Rectal smooth muscle tissue (tissue), 1 donor: ENCODE results near the gene MRPL16.

Source experiments
- H3K27ac ChIP-seq: one replicate; pipeline ENCODE4 v1.7.0; 2013; ENCODE audit warnings: low read depth, low read length, inconsistent platforms
- H3K27me3 ChIP-seq: one replicate; pipeline ENCODE4 v1.7.0; 2013; ENCODE audit warnings: low read length; ENCODE audit not compliant: control insufficient read depth, insufficient read depth
- H3K36me3 ChIP-seq: one replicate; pipeline ENCODE4 v1.7.0; 2013; ENCODE audit warnings: low read length; ENCODE audit not compliant: control insufficient read depth, insufficient read depth
- H3K4me1 ChIP-seq: one replicate; pipeline ENCODE4 v1.7.0; 2013; ENCODE audit warnings: low read length; ENCODE audit not compliant: control insufficient read depth, insufficient read depth
- H3K4me3 ChIP-seq: one replicate; pipeline ENCODE4 v1.7.0; 2013; ENCODE audit warnings: low read length
- H3K9ac ChIP-seq: one replicate; pipeline ENCODE4 v1.7.0; 2013; ENCODE audit warnings: low read length

The MRPL16 gene

DNA sequence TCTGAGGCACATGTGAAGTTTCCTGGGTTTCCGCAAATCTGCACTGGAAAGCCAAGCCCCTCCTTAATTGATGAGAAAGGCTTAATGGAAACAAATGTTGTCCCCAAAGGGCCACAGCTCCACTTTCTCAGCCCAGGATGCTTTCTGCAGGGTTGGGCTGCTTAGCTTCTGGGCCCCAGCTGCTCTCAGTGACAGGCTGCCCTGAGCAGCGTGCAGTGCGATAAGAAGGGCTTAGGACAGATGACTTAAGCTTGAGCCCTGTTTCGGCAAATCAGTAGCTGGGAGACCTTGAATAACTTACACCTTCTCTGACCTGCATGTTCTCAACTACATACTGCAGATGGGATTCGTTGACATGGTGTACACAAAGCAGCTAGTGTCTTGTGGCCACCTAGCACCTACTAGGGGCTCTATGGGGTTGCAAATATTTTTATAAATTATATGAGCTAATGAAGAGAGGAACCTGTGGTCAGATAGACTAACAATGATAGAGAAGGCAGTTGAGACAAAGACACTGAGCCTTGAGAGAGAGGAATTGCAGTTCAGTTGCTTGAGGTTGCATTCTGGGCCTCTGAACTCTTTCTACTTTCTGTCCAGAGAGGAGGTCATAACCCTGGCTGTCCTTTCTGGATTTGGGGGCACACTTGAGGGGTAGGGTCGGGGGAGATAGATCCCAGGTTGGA lies 43.9 kb downstream of the MRPL16 start:
- H3K9ac ChIP-seq, result no peak overlapping the region
- H3K36me3 ChIP-seq, result no peaks in the 10 kb centered on the region
- H3K4me3 ChIP-seq, result no peak overlapping the region
- H3K4me1 ChIP-seq, result no peaks in the 10 kb centered on the region
- no peaks in the 10 kb centered on the region for H3K27me3 ChIP-seq
- H3K27ac ChIP-seq, result no peak overlapping the region

GRCh38 chr11:59765068-59765735 lies 45.4 kb downstream of the MRPL16 start:
- no peak overlapping the region for H3K4me3 ChIP-seq
- no peaks in the 10 kb centered on the region for H3K4me1 ChIP-seq
- H3K9ac ChIP-seq, result no peak overlapping the region
- H3K36me3 ChIP-seq, result no peaks in the 10 kb centered on the region
- no peak overlapping the region for H3K27ac ChIP-seq
- no peaks in the 10 kb centered on the region for H3K27me3 ChIP-seq

DNA sequence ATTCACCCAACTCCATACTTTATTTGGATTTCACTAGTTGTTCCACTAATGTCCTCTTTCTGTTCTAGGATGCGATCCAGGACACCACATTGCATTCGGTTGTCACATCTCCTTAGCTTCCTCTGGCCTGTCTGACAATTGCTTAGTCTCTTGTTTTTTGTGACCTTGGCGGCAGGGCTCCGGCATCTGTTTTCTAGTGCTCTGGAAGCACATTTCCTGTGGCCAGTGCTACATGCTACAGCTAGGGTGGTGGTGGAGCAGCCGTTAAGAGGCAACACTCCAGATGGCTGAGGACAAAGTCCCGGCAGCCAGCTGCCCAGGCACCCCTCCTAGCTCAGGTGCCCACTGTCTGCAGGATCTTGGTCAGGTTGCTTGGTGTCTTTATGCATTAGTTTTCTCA lies 48.6 kb downstream of the MRPL16 start:
- Histone ChIP-seq H3K4me1 (no peaks in the 10 kb centered on the region), H3K36me3 (no peaks in the 10 kb centered on the region), H3K27ac (no peak overlapping the region), H3K27me3 (no peaks in the 10 kb centered on the region), H3K9ac (no peak overlapping the region), H3K4me3 (no peak overlapping the region)

- H3K36me3 ChIP-seq, result no peaks in the 10 kb centered on the region
- H3K4me1 ChIP-seq, result no peaks in the 10 kb centered on the region
- no peak overlapping the region for H3K9ac ChIP-seq
- H3K27ac ChIP-seq, result no peak overlapping the region
- H3K27me3 ChIP-seq, result no peaks in the 10 kb centered on the region
- H3K4me3 ChIP-seq, result no peak overlapping the region
Measured at GRCh38 chr11:59760771-59761170, 49.8 kb downstream of the MRPL16 start.

DNA sequence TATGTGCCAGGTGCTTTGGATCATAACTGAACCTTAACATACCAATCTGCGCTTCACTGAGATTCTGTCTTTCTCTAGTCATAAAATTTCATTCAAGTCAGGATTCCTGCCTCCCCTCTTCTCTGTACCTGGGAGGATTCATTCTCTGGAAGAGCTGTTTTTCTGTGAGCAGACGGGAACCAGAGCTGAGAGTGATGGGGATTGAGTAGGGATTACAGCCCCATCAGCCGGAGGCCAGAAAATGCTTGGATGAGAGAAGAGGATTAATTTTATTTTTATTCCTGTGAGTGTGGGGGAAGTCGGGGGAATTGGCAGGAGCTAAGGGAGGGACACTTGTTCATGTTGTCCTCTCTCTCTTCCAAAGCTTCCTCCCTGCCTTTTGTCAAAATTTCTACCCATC lies 50.7 kb downstream of the MRPL16 start:
- no peaks in the 10 kb centered on the region for H3K27me3 ChIP-seq
- no peaks in the 10 kb centered on the region for H3K36me3 ChIP-seq
- H3K9ac ChIP-seq, result no peak overlapping the region
- H3K4me3 ChIP-seq, result no peak overlapping the region
- H3K4me1 ChIP-seq, result no peaks in the 10 kb centered on the region
- no peak overlapping the region for H3K27ac ChIP-seq

GRCh38 chr11:59758401-59759037 lies 52.1 kb downstream of the MRPL16 start:
- Histone ChIP-seq H3K4me1 (peaks cover 4% of the 10 kb centered on the region), H3K4me3 (no peak overlapping the region), H3K27ac (no peak overlapping the region), H3K9ac (no peak overlapping the region), H3K27me3 (no peaks in the 10 kb centered on the region), H3K36me3 (no peaks in the 10 kb centered on the region)

DNA sequence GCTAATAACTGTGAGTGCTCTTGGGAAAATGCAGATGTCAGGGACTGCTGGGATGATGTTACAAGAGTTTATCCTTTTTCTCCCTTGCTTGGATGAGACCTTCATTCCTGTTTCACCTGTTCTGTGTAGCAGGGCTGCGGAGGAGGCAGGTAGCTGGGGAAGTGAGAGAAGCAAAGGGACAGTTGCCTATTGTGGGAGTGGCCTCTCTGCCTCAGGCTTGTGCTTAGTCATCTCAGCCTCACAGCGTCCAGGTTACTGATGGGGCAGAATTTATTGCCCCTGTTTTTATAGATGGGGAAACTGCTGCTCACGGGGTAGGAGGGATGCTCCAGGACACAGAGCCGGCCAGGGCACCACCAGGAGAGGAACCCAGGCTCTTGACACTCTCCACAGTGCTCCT lies 53.7 kb downstream of the MRPL16 start:
- Histone ChIP-seq H3K36me3 (no peaks in the 10 kb centered on the region), H3K4me1 (peaks cover 4% of the 10 kb centered on the region), H3K27ac (no peak overlapping the region), H3K9ac (no peak overlapping the region), H3K4me3 (peak overlapping the region; percentile 23), H3K27me3 (no peaks in the 10 kb centered on the region)

- Histone ChIP-seq H3K36me3 (no peaks in the 10 kb centered on the region), H3K27me3 (no peaks in the 10 kb centered on the region), H3K4me3 (peak overlapping the region; percentile 23), H3K4me1 (peaks cover 4% of the 10 kb centered on the region), H3K27ac (no peak overlapping the region), H3K9ac (no peak overlapping the region)
Measured at GRCh38 chr11:59756558-59756840, 54.1 kb downstream of the MRPL16 start.
